ENCODE measurements around the gene KCNK1.

Gene KCNK1

DNA sequence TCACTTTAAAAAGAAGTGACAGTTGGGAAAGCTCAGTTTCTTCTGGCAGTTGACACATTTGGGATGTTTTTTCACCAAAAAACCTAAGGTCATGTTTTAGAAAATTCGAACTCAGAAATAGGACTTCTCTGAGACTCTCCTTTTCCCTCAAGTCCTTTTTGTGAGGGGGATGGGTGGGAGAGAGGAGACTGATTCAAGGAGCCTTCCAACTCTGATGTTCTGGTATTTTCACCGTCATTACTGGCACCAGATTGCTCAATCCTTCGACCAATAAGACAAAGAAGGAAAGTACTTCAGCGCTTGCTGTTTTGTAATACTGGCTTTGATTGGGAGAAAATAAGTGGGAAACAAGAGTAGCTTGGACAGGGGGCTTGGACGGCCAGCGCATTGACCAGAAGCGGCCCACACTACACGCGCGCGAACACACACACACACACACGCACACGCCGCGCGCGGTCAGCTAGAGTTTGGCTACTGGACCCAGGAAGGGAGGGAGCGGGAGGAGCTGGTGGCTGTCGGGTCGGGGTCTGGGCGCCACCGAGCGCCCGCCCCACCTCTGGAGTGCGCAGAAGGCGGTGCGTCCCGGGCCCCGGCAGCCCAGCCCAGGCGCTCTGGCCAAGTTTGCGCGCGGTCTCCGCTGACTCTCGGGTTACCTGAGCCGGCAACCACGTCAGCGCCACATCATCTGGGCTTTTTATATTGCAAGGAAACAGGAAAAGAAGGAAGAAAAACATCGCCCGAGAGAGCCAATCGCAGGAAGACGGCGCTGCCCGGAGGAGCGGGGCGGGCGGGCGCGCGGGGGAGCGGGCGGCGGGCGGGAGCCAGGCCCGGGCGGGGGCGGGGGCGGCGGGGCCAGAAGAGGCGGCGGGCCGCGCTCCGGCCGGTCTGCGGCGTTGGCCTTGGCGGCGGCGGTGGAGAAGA, at the start of gene KCNK1:
KCNK1 (plus strand) TSS at position 855 of the 921 bp plus-strand sequence; CDS start at position 921, 66 bp downstream.
- DNase-seq = no peak

DNA sequence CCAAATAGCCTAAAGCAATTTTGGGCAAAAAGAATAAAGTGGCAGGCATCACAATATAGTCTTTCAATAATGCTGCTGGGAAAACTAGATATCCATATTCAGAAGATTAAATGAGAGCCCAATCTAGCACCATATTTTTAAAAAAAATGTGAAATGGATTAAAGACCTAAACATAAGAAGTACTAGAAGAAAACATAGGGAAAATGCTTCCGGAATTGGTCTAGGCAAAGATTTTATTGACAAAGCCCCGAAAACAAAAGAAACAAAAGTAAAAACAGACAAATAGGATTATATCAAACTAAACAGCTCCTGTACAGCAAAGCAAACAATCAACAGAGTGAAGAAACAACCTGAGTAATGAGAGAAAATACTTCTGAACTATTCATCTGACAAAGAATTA, 48.6 kb upstream of the KCNK1 start:
- no peak for DNase-seq

DNA sequence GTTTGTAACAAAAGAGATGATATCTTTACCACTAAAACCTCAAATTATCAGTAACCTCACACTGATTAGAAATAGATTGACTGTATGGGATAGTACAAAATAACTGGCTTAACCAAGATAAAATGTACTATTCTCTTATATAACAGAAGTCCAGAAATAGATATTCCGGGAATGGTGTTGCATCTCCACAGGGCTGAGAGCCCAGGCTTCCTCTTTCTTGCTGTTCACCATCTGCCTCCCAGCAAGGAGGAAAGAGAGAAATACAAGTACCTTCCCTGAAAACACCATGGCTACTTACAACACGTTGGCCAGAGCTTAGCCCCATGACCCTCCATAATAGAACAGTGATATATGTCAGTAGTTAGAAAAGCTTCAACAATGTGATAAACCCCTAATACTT, 47.0 kb upstream of the KCNK1 start:
- DNase-seq = no peak

DNA sequence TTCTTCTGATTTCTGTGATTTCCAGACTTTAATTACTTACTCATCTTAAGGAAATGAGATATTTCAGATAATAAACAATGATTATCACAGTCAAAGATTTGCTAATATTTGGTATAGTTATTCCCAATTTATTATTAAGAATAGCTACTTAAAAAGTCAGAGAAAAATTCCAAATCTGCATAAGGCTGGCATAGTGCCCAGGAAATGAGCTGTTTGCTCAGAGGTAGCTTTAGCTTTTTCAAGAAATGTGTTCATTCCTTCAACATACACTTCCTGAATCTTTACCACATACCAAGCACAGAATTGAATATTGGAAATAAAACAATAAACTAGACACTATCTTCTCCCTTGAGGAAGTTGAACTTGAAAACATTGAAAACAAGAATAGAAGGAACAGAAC, 44.3 kb upstream of the KCNK1 start:
- DNase-seq = no peak

DNA sequence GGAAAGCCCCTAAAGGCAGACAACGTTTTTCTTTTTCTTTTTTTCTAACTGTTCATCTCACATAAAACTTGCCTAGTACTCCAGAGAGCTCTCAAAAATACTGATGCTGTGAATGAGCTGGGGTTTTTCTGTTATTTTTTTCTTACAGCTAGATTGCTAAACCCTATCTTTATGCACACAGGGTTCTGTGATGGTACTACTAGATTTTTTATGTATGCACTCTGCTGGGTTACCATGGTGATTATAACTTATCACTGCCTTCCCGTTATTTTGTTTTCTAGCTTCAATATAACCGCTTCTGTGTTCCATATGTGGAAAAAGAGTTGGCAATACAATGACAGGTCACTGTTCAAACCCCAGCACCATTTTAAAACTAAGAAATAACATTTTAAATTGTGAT, 43.7 kb upstream of the KCNK1 start:
- no peak for DNase-seq

DNA sequence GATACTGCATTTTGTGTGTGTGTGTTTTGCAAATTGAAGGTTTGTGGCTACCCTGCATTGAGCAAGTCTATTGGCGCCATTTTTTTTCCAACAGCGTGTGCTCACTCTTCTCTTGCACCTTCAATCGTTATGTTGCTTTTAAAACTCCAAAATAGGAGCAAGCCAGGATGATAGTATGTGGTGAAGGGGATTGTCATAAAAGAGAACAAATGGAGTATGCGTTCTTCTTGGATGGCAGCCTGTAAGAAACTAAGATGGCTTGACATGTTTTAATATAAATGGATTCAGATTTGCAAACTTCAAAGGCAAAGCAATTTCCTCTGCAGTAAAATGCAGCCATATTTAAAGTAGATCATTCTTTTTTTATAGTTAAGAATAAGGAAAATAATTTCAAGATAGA, 43.2 kb upstream of the KCNK1 start:
- DNase-seq = no peak

DNA sequence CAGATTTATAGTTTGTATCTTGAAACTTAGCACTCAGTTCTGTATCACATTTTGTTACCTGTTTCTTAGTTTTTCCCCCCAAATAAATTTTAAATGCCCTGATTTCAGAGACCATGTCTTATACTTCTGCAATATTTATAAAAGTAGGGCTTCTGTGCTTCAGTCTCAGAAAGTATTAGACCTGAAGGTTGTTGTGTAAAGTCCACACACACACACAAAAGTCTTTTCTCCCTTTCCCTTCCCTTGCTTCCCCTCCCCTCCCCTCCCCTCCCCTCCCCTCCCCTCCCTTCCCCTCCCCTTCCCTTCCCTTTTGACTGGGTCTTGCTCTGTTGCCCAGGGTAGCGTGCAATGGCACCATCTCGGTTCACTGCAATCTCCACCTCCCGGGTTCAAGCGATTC, 41.0 kb upstream of the KCNK1 start:
- DNase-seq = no peak

DNA sequence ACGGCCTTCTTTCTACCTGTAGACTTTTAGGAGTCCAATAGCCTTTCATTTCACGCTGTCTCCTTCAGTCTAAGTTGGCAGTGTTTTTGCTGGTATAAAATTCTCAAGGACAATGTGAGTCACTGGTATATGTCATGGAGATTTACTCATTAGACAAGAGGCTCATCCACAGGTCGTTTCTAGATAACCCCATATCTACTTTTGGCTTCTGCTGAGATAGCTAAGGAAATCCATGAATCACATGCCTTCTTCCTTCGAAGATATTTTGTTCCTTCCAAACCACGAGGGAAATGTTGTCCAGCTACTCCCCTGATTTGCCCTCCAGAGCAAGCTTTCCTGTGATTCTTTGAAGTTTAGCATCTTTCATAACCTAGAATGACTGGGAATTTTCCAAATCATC, 38.5 kb upstream of the KCNK1 start:
- DNase-seq = no peak

DNA sequence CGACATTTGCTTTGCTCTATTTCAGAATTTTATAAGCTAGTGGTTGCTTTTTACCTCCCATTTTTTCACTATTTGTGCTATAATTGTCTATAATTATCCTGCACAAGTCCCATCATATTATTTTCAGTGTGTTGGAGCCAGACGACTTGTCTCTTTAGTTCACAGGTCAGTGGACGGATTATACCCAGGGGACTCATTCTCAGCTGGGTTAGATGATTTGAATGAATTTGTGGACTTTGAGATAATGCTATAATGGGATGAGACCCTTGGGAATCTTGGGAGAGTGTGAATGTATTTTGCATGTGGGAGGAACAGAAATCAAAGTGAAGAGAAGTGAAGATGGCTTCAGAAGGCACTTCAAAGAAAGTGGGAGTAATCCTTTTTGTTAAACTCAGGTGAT, 31.5 kb upstream of the KCNK1 start:
- no peak for DNase-seq

DNA sequence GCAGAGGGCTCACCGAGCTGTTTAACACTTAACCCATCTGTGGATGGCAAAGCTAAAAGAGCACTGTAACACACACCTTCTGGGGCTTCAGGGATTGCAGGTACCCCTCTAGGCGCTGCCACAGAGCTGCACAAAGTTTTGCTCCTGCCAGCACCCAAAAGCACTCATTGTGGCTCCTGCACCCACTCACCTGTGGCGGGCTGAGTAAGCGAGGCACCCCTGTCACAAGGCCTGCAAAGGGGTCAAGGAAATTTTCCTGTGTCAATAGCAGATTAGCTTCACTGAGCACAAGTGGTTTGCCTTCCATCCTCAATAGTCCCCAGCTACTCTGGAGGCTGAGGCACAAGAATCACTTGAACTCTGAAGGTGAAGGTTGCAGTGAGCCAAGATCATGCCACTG, 29.5 kb upstream of the KCNK1 start:
- no peak for DNase-seq

DNA sequence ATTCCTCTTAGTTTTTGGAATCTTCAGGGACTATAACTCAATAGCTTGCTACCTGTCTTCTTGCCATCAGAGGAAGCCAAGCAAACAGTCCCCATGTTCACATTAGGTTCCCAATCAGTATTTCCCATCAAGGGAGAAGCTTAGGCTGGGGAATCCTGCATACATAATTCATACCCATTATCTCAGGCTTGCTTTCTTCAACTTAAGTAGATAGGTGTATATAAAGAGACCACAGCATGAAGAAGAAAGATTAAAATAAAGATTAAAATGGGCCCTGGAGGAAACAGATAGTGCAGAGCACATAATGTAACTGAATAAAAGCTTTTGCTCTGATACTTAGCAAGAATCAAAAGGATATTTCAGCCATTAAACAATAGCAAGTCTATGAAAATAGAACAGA, 29.0 kb upstream of the KCNK1 start:
- DNase-seq = no peak

DNA sequence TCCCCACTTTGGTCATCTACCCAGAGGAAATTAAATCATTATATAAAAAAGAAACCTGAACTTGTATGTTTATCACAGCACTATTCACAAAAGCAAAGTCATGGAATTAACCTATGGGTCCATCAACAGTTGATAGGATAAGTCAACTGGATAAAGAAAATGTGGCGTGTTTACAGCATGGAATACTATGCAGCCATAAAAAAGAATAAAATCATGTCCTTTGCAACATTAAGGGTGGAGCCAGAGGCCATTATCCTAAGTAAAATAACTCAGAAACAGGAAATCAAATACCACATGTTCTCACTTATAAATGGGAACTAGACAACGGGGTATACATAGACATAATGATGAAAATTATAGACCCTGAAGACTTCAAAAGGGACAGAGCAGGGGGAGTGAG, 27.6 kb upstream of the KCNK1 start:
- no peak for DNase-seq

DNA sequence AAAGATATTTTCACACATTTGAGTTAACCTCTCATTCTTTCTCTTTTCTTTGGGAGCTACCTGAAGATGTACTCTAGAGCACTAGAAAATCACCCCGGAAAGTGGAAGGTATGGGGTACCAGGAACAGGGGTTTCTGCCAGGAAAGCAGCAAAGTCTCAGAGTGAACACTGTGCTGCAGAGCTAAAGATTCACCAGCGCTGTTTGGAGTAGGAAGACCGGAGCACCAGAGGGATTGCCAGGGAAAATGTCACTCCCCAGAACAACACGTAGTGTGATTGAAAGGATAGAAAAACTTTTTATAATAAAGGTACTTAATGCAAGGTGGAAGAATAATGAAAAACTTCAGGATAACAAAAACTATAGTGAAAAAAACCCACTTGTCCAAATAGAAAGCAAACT, 26.7 kb upstream of the KCNK1 start:
- DNase-seq = no peak

DNA sequence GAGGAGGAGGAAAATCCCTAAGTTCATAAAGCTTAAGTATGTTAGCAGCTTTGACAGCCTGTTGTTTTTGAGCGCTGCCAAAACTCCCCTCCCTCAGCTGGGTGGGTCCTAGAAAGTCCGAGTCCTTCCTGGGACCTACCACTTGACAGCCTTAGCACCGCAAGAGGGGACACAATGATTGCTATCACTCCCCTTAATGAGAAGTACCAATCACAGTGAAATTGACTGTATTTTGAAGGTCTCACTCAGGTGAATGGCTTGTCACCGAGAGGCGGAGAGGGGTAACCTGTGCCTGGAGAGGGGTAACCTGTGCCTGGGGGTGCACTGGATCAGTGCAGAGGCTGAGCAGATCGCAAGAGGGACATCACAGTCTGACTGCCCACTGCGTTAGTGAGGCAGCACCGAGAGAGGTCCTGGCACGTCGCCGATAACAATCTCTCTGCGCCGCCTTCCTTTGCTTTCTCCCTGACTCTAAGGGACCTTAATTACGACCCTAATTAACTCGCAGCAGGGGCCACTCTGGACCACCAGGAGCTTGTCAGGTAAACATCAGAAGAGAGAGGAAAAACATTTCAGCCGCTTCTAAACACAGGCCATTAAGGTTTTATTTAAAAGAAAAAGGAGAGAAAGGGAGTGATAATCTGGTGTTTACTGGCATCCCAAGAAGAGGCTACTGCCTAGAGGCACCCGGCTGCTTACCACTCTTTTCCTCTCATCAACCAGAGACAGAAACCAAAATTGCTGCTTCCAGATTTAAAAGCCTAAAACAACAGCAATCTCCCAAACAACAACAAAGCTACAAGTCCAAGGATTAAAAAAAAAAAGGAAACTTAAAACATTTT, 25.7 kb upstream of the KCNK1 start:
- no peak for DNase-seq

DNA sequence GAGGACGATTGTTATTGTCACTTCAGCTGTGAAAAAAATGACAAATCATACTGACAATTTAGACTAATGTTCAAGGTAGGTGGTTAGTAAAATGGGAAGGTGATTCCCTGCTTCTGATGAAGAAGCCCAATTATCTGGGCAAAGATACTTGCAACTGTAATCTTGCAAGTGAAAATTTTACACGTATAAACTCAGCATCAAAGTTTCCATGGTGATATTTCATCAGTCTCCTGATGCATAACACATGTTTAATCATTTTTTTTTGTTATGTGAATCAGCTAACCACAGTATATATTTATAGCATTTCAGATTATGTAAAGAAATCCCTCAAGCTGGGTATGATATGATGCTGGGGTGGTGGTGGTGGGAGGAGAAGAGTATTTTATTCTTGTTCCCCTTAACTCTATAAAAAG, 16.4 kb upstream of the KCNK1 start:
- DNase-seq = no peak

DNA sequence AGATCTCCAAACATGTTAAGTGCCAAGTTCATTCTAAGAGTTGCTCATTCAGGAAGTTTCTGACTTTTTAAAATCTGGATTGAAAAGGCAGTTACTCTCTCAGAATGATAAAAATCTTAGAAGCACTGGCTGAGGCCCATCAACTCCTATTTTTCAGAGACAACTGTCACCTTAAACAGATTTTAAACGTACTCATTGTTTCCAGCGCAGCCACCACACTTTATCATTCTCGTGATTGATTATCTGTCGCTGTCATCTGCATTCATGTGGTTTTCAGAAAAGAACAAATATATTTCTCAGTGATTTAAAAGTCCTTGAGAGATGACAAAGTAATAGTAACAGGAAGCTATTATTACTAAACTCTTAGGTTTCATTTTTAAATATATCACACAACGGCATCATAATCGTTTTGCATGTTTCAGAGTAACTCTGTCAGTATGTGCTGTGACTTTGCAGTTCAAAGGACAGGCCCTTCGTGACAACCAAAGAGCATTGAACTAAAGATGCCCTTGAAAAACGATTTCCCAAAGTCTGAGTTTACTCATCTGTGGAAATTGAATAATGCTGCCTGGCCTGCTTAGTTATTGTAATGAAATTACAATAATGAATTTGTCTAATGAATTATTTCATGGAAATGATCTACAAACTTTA, 14.9 kb upstream of the KCNK1 start:
- no peak for DNase-seq

DNA sequence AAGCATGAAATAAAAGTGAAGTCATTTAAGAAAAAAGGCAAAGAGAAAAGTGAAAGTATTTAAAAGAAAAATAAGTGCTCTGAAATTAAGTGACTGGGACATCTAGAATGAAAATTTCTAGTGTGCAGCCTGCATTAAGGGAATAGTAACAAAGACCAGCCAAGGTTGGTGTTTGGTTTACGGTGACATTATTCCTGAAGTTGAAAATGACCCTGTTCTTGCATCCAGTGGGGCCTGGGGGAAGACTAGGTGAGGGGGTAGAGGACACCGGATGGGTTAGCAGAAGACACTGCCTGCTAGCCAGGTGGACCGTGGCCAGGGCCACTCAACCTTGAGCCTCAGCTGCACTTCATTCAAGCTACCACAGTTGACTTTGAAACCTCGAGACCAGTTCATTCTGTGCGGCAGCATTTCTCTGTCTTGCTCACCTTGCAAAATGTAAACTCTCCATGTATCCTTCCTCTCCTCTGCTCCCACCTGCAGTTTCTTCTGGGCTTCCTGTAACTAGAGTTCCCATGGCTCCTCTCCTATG, 14.3 kb upstream of the KCNK1 start:
- DNase-seq = no peak

DNA sequence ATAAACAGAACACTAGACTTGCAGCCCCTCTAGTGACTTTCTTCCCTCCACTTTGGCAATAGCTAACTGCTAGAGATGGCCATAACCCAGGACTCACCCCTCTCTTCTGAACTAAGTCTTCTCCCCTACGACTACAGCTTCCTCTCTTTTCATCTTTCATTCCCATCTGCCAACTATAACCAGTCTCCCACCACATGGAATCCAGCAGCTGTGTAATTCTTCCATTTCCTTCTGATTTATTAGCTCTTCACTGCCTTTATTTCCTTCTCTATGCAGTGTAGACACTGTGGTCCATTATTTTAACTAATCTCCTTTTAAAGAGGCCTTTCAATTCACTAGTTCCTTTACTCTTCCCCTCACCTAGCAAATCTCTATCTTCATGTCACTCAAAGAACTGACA, 13.4 kb upstream of the KCNK1 start:
- no peak for DNase-seq

DNA sequence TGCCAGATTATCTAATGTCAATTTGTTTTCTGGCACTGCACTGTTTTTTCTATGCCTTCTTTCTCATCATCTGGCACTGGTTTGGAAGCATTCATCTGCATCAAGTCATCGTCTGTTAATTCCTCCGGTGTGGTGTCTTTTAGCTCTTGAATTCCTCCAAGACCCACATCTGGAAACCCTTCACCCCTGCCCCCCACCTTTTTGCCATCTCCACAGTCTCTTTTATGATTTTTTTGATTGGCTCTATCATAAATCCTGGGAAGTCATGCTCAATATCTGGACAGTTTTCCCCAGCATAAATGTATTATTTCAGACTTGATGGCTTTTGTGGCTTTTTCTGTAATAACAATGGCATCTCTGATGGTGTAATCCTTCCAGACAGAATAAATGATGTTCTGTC, 10.4 kb upstream of the KCNK1 start:
- no peak for DNase-seq

DNA sequence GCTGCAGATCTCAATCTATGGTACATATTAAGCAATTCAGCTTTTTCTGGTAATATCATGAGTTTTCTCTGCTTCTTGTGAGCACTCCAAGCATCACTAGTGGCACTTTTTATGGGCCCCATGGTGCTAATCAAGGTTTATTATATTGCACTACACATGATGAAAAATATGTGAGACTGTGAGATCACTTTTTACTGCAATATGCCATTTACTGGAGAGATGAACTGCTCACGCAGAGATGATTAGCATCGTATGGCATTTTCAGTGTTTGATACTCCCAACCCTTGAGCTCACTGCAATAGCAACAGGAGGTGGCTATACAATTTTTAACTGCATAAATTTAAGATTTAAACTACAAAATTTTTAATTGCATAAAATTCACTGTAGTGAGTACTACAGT, 8.7 kb upstream of the KCNK1 start:
- no peak for DNase-seq

DNA sequence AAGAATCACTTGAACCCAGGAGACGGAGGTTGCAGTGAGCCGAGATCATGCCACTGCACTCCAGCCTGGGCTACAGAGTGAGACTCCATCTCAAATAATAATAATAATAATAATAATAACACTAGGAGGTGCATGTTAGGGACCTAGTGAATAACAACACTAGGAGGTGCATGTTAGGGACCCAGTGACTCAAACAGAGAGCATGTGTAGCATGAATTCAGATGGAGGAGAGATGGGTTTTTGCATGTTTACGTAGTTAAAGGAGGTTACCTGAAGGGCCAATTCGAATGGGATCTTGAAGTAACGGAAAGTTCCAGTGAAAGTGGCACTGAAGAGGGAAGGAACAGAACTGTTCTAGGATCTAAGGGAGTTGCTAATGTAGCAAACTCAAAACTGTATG, 7.1 kb upstream of the KCNK1 start:
- DNase-seq = no peak

DNA sequence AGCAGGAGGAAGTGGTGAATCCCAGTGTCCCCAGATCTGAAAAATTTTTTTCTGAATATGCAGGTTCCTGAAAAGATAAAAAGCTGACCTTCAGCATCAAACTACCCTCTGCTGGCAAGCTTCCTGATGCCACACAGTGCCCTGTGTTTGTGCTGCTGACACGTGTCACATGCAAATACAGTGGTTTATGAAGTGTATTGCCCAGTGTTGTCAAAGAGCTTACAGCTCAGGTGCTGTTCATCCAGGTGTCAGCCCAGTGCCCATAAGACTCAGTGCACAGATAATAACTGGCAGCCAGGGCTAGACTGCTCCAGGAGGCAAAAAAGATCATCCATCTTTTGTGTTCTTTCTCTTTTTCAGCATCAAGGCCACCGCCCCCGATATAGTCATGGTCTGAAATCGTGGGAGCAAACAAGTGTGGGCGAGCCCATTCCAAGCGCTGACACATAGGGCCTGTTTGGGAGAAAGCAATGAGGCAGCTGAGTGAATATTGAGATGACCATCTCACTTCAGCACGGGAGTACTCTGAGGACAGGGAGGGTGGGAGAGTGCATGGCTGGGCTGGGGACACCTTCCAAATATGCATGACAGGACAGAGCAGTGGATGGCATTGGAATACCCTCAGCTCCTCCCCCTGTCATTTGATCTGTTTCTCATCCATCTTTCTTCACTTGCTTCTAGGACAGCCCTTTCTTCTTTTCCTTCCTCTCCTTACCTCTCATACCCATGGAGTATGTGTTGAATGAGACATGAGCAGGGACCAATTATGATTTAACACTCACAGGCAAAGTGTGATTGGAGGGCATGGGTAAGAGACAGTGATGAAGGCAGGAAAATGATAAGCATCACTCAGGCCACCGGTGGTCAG, 6.4 kb upstream of the KCNK1 start:
- DNase-seq = no peak

Data from activated CD4-positive, alpha-beta T cell treated with anti-CD3 and anti-CD28 coated beads for 4 hours (primary cell).